ENCODE data around the gene MRPL42. TPM values are rescaled to one million over a fixed set of nuclear protein-coding genes. Genes with fewer than 3 reads are reported as not detected.

Gene MRPL42
- total and polyA plus RNA-seq, 2 donors from 2014 or later: 57.6 to 66.7 TPM

DNA sequence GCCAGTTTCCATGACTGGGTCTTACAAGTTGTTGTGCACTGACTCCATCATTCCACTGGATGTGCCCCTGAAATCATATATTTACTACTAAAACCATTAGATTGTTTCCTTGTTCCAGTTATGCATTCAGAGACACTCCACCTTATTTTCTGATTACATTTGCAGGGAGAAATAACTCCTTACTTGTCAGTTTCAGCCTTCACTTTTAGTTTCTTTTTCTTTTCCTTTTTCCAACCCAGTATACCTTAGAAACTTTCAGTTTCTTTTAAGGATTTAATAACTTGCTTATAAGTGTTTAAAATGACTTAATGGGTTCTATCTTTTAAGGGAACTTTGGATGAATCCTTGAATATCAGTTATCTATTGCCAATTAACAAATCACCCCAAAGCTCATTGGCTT, 39.9 kb downstream of the MRPL42 start:
- DNase-seq (no peak), FAIRE-seq (no peak)
- H3K9ac ChIP-seq (ENCODE audit: low read length in 3 of 3): no peak overlapping the region
- H3K9me3 ChIP-seq (ENCODE audit: control insufficient read depth in 2 of 3, insufficient read depth in 1 of 3, low read length in 3 of 3): no peaks in the 10 kb centered on the region
- no peaks in the 10 kb centered on the region for H3K36me3 ChIP-seq (ENCODE audit: control insufficient read depth in 2 of 3, insufficient read depth in 3 of 3, low read length in 3 of 3)
- intact Hi-C loops (cut with DNase I): loop anchor here (10.0 kb wide), 1 partner anchor 58 kb away; no protein-coding TSS in a partner anchor
- H3K27ac ChIP-seq (ENCODE audit: low read depth in 2 of 2, low read length in 2 of 2): no peak overlapping the region
- no peak for TF ChIP-seq CTCF (IDR thresholded peaks at IDR 0.05; ENCODE audit: borderline replicate concordance, extremely low read depth, insufficient read depth)
- no peaks in the 10 kb centered on the region for H3K27me3 ChIP-seq (ENCODE audit: control insufficient read depth, insufficient read depth, low read length)
- H3K4me3 ChIP-seq (ENCODE audit: low read length in 3 of 3): no peak overlapping the region
- H3K4me1 ChIP-seq (ENCODE audit: control insufficient read depth in 2 of 3, insufficient read depth in 2 of 3, low read depth in 1 of 3, low read length in 3 of 3): no peaks in the 10 kb centered on the region

GRCh38 chr12:93509506-93509905, 42.2 kb downstream of the MRPL42 start:
- intact Hi-C loops (cut with DNase I): loop anchor here (10.0 kb wide), 1 partner anchor 55 kb away; no protein-coding TSS in a partner anchor
- Histone ChIP-seq H3K4me3 (ENCODE audit: low read length in 3 of 3) (no peak overlapping the region), H3K9me3 (ENCODE audit: control insufficient read depth in 2 of 3, insufficient read depth in 1 of 3, low read length in 3 of 3) (no peaks in the 10 kb centered on the region), H3K4me1 (ENCODE audit: control insufficient read depth in 2 of 3, insufficient read depth in 2 of 3, low read depth in 1 of 3, low read length in 3 of 3) (no peaks in the 10 kb centered on the region), H3K9ac (ENCODE audit: low read length in 3 of 3) (no peak overlapping the region), H3K36me3 (ENCODE audit: control insufficient read depth in 2 of 3, insufficient read depth in 3 of 3, low read length in 3 of 3) (no peaks in the 10 kb centered on the region), H3K27me3 (ENCODE audit: control insufficient read depth, insufficient read depth, low read length) (no peaks in the 10 kb centered on the region), H3K27ac (ENCODE audit: low read depth in 2 of 2, low read length in 2 of 2) (no peak overlapping the region)
- no peak for FAIRE-seq
- DNase-seq: no peak
- no peak for TF ChIP-seq CTCF (IDR thresholded peaks at IDR 0.05; ENCODE audit: borderline replicate concordance, extremely low read depth, insufficient read depth)

GRCh38 chr12:93514853-93515252, 47.5 kb downstream of the MRPL42 start:
- H3K4me3 ChIP-seq (ENCODE audit: low read length in 3 of 3): no peak overlapping the region
- no peaks in the 10 kb centered on the region for H3K9me3 ChIP-seq (ENCODE audit: control insufficient read depth in 2 of 3, insufficient read depth in 1 of 3, low read length in 3 of 3)
- TF ChIP-seq CTCF (IDR thresholded peaks at IDR 0.05; ENCODE audit: borderline replicate concordance, extremely low read depth, insufficient read depth): no peak
- FAIRE-seq (no peak), DNase-seq (no peak)
- no peaks in the 10 kb centered on the region for H3K27me3 ChIP-seq (ENCODE audit: control insufficient read depth, insufficient read depth, low read length)
- intact Hi-C loops (cut with DNase I): no loop called here
- no peaks in the 10 kb centered on the region for H3K4me1 ChIP-seq (ENCODE audit: control insufficient read depth in 2 of 3, insufficient read depth in 2 of 3, low read depth in 1 of 3, low read length in 3 of 3)
- H3K36me3 ChIP-seq (ENCODE audit: control insufficient read depth in 2 of 3, insufficient read depth in 3 of 3, low read length in 3 of 3): no peaks in the 10 kb centered on the region
- no peak overlapping the region for H3K9ac ChIP-seq (ENCODE audit: low read length in 3 of 3)
- no peak overlapping the region for H3K27ac ChIP-seq (ENCODE audit: low read depth in 2 of 2, low read length in 2 of 2)

GRCh38 chr12:93518725-93519124, 51.4 kb downstream of the MRPL42 start:
- Histone ChIP-seq H3K27me3 (ENCODE audit: control insufficient read depth, insufficient read depth, low read length) (no peaks in the 10 kb centered on the region), H3K36me3 (ENCODE audit: control insufficient read depth in 2 of 3, insufficient read depth in 3 of 3, low read length in 3 of 3) (no peaks in the 10 kb centered on the region), H3K4me1 (ENCODE audit: control insufficient read depth in 2 of 3, insufficient read depth in 2 of 3, low read depth in 1 of 3, low read length in 3 of 3) (peaks cover 0 to 4% (median 0%) of the 10 kb centered on the region in 3 donors), H3K4me3 (ENCODE audit: low read length in 3 of 3) (no peak overlapping the region), H3K9ac (ENCODE audit: low read length in 3 of 3) (no peak overlapping the region), H3K27ac (ENCODE audit: low read depth in 2 of 2, low read length in 2 of 2) (no peak overlapping the region), H3K9me3 (ENCODE audit: control insufficient read depth in 2 of 3, insufficient read depth in 1 of 3, low read length in 3 of 3) (no peaks in the 10 kb centered on the region)
- TF ChIP-seq CTCF (IDR thresholded peaks at IDR 0.05; ENCODE audit: borderline replicate concordance, extremely low read depth, insufficient read depth): no peak
- FAIRE-seq (no peak), DNase-seq (no peak)
- intact Hi-C loops (cut with DNase I): no loop called here
